Stimulated activated naive CD8-positive, alpha-beta T cell treated with anti-CD3 and anti-CD28 coated beads, Interleukin-15, Interleukin-2, amounts not matched to agents 100 U/mL and 50 U/mL, for 24 hours (primary cell): ENCODE measurements around the gene ITGAD.
"Not testable (repeated sequence)": the region's sequence is repeated elsewhere in the genome, so short reads cannot be mapped to it uniquely, and the experiment has no call there.

Experiments used
- ATAC-seq: fragments of 150-1000 bp; cut with Tn5 transposase; one replicate; pipeline ENCODE4 v1.10.0; 2021
- DNase-seq: peaks from one replicate; pipeline ENCODE4 v3.0.0; 2021

The ITGAD gene

DNA sequence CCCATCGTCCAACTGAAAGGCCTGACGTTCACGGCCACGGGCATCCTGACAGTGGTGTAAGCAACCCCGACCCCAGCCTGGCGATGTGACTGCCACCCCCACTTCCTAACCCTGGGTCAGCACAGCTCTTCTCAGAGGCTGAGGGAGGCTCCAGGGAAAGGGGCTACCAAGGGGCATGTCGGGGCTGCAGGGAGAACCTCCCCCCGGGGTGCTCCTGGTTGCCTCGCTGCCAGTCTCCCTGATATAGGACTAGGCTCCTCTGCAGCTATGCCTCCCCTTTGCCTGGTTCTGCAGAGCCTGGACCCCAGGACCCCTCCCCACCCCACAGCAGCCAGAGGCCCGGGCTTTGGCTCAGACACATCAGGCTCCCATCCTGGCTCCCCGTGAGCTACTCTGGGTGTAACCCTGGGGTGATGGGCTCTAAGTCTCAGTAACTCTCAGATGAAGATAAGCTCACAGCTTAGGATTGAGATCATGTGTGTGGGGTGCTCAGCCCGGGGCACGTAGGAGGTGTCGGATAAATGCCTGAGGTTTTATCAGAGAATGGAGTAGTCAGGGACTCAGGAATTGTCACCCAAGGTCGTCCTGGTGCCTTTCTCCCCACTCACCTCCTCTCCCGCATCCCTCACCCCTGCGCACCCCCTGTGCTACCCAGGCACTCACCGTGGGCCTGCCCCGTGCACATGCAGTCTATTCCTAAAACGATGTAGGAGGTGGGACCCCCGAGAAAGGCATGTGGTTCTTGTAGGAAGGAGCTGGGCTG is 10.6 kb downstream of the ITGAD start:
- no peak for ATAC-seq
- DNase-seq, result no peak

DNA sequence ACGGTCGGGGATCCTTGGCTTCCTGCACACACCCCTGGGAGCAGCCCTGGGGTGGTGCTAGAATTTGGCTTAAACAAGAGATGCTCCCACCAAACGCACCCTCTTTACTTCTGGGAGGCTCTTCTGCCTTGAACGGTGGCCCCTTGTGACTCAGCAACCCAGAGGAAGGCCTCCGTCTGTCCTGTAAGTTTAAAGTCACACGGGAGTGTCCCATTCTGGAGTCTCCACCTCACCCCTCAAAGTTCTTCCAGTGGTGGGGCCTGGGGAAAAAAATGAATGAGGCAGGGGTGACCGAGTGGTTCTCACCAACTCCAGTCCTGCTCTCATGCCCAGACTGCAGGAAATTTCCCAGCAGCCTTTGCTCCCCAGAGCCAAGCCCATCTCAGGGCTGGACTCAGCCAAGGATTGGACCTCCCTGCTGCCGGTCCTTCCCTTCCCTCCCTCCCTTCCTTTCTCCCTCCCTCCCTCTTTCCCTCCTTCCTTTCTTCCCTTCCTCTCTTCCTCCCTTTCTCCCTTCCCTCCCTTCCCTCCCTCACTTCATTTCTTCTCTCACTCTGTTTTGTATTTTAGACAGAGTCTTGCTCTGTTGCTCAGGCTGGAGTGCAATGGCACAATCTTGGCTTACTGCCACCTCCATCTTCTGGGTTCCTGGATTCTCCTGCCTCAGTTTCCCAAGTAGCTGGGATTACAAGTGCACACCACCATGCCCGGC is 11.4 kb downstream of the ITGAD start:
- ATAC-seq (no peak), DNase-seq (no peak)

DNA sequence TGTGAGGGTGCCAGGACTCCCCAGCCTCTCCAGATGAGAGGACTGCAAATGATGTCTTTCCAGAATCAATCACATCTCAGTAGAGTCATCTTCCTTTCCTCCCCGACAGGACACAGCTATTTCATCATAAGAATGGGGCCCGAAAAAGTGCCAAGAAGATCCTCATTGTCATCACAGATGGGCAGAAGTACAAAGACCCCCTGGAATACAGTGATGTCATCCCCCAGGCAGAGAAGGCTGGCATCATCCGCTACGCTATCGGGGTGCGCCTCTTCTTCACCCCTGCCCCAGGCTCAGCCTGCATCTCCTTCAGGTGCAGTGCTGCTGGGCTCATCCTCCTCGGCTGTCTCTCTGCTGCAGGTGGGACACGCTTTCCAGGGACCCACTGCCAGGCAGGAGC is 14.3 kb downstream of the ITGAD start:
- DNase-seq (no peak), ATAC-seq (no peak)

DNA sequence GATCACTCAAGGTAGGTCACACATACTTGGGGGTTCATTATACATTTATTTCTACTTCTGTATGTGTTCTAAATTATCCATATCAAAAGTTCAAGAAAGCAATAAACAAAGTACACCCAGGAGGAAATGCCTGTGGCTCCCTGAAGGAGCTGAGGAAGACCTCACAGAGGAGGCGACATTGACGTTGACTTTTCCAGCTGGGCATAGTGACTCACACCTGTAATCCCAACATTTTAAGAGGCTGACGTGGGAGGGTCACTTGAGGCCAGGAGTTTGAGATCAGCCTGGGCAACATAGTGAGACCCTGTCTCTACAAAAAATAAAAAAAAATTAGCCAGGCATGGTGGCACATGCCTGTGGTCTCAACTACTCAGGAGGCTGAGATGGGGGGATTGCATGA is 16.3 kb downstream of the ITGAD start:
- DNase-seq, result no peak
- ATAC-seq, result no peak

DNA sequence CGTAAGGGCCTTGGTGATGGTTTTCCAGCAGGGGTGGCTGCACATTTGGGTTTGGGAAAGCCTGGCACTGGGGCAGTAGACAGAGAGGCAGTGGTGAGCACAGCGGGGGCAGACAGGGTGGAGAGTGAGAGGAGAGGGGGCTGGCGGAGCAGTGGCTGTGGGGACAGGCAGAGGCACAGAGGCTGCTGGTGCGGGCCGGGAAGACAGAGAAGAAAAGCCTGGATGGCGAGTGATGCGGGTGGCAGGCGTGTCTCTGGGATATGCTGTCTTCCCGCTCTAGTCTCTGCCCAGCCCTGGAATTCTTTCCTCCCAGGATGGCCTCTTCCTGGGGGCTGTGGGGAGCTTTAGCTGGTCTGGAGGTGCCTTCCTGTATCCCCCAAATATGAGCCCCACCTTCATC is 16.9 kb downstream of the ITGAD start:
- DNase-seq, result no peak
- no peak for ATAC-seq

DNA sequence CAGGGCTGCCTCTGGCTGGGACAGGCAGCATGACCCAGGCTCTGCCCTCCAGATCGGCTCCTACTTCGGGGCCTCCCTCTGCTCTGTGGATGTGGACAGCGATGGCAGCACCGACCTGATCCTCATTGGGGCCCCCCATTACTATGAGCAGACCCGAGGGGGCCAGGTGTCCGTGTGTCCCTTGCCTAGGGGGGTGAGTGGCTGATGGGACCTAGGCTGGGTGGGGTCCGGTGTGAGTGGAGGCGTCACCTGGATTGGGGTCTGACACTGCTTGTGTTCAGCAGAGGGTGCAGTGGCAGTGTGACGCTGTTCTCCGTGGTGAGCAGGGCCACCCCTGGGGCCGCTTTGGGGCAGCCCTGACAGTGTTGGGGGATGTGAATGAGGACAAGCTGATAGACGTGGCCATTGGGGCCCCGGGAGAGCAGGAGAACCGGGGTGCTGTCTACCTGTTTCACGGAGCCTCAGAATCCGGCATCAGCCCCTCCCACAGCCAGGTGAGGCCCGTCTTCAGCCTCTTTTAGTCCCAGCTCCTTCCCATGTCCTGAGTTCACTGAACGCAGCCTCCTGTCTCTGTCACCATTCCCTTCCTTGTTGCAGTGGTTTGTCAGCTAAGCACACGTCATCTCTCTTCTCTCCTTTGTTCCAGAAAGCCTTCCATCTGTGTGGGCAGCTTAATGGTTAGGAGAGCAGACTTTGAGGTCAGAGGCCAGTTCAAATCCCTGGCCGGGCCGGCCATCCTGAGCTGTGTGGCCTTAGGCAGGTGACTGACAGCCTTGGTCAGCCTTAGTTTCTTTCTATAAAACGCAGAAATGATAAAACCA is 18.1 kb downstream of the ITGAD start:
- ATAC-seq (no peak), DNase-seq (no peak)

DNA sequence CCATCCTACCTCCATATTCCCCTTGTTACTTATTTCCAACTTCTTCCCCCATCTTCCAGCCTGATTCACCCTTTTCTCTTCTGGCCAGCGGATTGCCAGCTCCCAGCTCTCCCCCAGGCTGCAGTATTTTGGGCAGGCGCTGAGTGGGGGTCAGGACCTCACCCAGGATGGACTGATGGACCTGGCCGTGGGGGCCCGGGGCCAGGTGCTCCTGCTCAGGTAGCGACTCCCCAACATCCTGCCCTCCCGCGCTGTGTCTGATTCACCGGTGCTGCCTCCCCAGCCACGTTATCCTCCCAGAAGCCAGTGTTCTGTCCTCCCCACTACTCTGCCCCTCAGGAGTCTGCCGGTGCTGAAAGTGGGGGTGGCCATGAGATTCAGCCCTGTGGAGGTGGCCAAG is 19.6 kb downstream of the ITGAD start:
- no peak for ATAC-seq
- DNase-seq, result no peak

DNA sequence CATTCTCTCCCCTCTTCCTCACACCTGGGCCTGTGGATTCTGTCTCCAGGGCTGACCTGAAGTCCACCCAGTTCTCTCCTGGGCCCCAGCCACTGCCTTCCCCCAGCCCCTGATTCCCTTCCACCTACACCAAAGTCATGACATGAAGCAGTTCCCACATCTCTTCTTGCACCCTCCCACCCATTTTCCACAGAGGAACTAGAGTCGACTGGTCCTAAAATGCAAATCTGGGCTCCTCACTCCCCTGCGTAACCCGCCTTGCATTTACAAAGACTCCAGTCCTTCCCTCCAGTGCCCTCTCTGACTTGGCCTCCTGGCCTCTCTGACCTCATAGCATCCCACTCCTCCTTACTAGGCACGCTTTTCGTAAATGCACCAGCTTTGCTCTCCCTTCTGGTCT is 20.2 kb downstream of the ITGAD start:
- DNase-seq, result no peak

DNA sequence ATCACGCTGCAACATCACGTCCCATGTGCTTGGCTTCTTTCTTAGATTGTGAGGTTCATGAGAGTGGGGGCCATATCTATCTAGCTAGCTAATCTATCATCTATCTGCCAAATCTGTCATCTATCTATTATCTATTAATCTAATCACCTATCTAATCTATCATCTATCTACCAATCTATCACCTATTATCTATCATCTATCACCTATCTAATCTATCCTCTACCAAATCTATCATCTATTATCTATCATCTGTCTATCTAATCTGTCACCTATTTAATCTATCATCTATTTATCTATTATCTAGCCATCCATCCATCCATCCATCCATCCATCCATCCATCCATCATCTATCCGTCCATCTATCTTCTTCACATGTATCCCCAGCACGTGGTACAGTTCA is 20.8 kb downstream of the ITGAD start:
- no peak for DNase-seq
- no peak for ATAC-seq

More for the DNA sequence above, 20.2 kb downstream of the ITGAD start:
- ATAC-seq, result no peak

DNA sequence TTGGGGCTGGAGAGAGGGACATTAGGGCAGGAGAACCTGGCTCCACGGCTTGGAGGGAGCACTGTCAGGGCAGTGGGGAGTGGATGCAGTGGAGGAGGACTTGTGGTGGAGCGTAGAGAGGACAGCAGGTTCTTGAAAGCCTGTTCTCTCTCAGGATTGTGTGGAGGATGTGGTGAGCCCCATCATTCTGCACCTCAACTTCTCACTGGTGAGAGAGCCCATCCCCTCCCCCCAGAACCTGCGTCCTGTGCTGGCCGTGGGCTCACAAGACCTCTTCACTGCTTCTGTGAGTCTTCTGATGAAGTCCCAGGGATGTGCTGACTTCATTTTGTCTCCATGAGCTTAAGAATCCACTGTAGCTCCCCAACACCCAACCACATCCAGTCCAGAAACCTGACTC is 21.6 kb downstream of the ITGAD start:
- ATAC-seq (no peak), DNase-seq (no peak)

DNA sequence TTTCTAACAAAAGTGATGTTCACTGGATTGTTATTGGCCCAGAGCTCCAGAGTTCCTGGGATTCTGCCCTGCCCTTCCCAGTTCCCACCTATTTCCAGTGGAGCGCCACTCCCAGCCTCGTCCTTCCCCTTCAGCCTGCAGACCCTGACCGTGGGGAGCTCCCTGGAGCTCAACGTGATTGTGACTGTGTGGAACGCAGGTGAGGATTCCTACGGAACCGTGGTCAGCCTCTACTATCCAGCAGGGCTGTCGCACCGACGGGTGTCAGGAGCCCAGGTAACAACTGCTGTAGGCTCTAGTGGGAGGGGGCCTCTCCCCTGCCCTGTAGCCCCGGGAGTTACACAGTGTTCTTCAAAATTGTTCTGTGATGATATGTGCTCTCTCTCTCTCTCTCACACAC is 23.2 kb downstream of the ITGAD start:
- ATAC-seq, result no peak
- DNase-seq, result no peak

DNA sequence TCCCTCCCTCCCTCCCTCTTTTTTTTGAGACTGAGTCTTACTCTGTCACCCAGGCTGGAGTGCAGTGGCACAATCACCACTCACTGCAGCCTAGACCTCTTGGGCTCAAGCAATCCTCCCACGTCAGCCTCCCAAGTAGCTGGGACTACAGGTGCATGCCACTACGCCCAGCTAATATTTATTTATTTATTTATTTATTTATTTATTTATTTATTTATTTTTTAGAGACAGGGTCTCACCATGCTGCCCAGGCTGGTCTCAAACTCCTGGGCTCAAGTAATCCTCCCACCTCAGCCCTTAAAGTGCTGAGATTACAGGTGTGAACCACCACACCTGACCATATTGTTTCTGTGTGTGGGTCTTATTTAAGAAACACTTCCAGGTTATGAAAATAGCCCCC is 23.9 kb downstream of the ITGAD start:
- ATAC-seq, DNase-seq: not testable (repeated sequence)

DNA sequence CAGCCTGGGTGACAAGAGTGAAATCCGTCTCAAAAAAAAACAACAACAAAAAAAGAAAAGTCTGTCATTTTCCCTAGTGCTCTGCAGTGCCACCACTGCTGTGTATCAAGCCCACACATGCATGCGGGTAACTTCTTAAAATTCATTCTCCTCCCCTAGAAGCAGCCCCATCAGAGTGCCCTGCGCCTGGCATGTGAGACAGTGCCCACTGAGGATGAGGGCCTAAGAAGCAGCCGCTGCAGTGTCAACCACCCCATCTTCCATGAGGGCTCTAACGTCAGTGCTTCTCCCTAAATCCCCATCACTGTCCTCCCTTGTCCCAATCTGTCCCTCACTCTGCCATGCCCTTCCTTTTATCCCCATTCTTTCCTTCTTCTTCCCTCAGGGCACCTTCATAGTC is 24.8 kb downstream of the ITGAD start:
- ATAC-seq (no peak), DNase-seq (no peak)

DNA sequence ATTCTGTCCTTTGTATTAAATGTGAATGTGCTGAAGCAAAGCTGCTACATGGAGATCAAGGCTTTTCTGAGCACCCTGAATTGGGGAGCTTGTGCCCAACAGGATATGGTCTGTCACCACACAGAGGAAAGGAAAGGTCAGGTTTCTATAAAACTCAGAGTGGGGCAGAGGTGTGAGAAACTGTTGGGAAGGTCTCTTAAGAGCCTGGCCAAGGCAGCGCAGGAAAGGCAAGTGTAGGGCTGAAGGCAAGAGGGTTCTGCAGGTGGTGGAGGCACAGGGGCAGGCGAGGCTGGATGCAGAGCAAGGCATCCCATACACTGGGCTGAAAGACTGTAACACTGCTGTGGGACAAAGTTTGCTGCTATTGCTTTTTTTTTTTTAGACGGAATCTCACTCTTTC is 26.9 kb downstream of the ITGAD start:
- DNase-seq (peak; percentile 47), ATAC-seq (peak; percentile 73)

DNA sequence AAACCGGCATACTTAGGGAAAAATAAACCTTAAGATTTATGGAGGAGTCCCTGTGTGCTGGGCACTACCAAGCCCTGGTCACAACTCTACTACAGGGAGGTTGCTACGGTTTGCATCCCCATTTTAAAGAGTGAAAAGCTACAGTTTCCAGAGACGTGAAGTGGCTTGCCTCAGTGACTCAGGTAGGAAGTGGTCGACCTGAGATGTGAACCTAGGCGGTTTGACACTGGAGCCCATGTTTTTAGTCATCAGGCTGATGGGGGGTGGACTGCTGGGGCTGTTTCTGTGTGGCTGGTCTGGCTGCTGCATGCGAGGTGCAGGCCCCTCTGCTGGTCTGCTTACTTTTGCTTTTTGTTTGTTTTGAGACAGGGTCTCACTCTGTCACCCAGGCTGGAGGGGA is 28.5 kb downstream of the ITGAD start:
- ATAC-seq, result peak; percentile 93
- DNase-seq, result peak; percentile 68

DNA sequence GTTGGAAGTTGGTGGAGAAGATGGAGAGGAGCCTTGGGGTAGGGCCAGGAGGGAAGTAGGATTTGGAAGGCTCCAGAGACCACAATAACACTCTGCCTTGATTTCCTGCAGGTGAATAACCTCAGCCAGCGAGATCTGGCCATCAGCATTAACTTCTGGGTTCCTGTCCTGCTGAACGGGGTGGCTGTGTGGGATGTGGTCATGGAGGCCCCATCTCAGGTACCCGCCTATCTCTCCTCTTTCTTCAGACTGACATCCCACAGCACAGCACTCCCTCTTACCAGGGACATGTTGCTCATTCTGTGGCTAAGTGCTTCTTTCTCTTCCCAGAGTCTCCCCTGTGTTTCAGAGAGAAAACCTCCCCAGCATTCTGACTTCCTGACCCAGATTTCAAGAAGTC is 30.1 kb downstream of the ITGAD start:
- ATAC-seq (no peak), DNase-seq (no peak)

DNA sequence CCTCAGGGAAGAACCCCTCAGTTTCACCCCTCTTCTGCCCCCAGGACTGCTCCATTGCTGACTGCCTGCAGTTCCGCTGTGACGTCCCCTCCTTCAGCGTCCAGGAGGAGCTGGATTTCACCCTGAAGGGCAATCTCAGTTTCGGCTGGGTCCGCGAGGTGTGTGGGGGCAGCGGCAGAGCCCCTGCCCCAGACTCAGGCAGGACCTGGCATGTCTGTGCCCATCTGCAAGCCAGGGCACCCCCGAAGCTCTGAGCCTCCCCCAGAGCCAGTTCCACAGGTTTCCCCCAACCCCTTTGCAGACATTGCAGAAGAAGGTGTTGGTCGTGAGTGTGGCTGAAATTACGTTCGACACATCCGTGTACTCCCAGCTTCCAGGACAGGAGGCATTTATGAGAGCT is 30.7 kb downstream of the ITGAD start:
- ATAC-seq (no peak), DNase-seq (no peak)

DNA sequence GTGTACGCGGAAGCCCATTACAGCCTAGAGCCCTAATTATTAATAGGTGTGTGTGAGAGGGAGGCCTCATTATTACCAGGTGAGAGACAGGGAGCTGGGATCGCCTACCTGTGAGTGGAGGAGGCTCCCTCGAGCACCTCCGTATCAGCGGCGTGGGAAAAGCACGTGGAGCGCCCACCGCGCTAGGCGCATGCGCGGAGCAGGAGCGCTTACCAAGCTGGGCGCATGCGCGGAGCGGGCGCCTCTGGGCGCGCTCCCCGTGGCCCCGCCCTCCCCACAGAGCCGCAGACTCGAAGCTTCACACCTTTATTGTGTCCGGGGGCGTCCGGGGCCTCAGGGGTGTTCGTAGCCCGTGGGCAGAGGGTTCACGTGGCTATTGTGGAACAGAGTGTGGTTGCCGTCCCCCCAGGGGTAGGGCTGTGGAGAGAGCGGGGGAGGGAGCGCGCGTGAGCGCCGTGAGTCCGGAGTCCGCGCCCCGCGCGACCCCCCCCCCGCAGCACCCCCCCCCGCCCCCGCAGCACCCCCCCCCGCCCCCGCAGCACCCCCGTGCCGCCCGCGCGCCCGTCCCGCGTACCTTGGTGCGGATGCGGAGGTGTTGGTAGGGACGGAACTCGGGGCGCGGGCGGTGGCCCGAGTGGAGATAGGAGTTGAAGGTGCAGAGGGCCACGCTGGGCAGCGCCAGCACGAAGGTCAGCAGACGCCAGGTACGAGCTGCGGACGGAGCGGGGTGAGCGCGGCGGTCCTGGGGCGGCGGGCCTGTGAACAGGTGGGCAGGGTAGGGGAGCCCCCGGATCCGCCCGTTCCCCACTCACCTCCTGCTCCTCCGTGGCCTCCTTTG is 34.5 kb downstream of the ITGAD start:
- no peak for ATAC-seq
- DNase-seq, result peak; percentile 56

DNA sequence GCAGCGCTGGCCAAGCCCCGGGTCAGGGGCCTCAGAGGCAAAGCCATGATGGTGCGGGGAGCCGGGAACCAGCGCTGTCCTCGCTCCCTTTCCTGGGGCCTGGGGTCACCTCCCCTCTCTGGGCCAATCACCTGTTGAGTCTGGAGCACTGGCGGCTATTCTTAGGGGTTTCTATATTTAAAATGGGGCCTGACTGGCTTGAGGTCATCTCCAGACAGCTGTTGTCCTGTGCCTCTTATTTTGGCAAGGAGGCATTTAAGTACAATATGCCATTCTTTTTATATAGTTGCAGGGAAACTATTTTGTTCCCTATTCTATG is 35.1 kb downstream of the ITGAD start, which contains the start of gene COX6A2:
TSS of gene COX6A2 (minus strand) at position 82 of the 319 bp plus-strand sequence. CDS start at position 47, 35 bp downstream.
- no peak for DNase-seq
- no peak for ATAC-seq

DNA sequence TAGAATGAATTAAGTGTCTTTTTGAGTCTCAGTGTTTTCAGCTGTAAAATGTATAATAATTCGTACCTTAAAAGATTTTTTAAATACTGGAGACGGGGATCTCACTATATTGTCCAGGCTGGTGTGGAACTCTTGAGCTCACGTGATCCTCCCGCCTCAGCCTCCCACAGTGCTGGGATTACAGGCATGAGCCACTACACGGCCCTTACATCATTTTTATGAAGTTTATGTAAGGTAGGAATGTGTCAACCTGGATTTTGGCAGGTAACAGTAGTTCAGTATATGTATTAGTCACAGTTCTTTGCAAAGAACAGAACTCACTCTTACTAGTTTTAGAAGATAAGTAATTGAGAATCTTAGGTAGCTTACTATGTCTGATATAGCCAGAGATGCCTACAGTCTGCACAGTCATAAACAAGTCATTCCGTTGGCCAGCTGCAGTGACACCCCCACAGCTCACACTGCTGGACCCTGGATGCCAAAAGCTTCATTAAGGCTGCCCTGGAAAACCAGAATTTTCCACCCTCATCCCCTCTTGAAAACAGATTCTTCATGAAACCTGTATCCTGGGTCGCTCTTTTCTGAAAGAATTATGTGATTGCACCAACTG is 35.6 kb downstream of the ITGAD start:
- ATAC-seq (no peak), DNase-seq (no peak)

DNA sequence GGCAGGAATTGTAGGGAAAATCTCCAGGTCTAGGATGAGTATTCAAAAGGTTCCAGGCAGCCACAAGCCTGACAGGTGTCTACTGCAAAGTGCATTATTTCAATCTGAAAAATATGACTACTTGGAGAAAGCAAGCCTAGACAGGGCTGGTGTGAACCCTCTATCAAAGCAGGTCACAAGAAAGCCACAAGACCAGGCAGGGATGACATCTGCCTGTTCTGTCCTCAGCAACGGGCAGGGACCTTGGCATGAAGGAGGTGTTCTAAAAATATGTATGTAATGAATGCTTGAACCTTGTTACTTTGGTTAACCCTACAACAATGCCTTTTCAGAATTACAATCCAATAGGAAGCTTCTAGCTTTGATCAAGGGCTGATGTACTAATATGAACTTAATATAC is 36.2 kb downstream of the ITGAD start:
- DNase-seq (no peak), ATAC-seq (no peak)

DNA sequence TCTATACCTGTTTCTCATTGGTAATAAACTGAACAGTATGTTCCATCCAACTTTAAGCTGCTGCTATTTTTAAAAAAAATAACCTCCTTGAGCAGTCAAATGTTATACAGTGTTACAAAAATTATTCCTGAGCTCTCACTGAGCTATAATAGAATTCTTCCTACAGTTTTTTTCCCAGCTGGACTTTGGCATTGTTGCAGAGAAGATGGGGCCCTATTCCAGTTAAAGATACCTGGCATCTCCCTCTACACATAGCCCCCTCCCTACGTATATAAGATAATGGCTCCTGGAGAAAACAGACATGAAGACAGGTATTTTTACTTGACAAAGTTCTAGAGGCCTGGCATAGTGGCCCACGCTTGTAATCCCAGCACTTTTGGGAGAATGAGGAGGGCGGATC is 36.7 kb downstream of the ITGAD start:
- ATAC-seq, result no peak
- no peak for DNase-seq
